Stomach (tissue), 9 donors: ENCODE measurements around the gene CREBRF. TPM values are rescaled to one million over a fixed set of nuclear protein-coding genes. Genes with fewer than 3 reads are reported as not detected.

Experiments used
- DNase-seq, 2 donors: peaks; one replicate each; pipeline versions ENCODE4 v3.0.0 to v3.0.0-alpha.2; 2013 to 2019
- H3K27ac ChIP-seq, 5 donors: fragments of 200-600 bp in 4 of 5; sonication (generic) in 4 of 5; one replicate each; pipeline ENCODE4 v1.5.1; 2013 to 2019; ENCODE audit warnings: mild to moderate bottlenecking in 1 of 5, moderate library complexity in 1 of 5
- H3K27me3 ChIP-seq, 3 donors: fragments of 200-600 bp; sonication (generic); one replicate each; pipeline ENCODE4 v1.5.1; 2017 to 2019; ENCODE audit warnings: mixed run types in 1 of 3
- H3K36me3 ChIP-seq, 4 donors: fragments of 200-600 bp; sonication (generic); 1 replicate in 3 of 4; 2 replicates in 1 of 4; pipeline ENCODE4 v1.5.1; 2016 to 2019
- H3K4me1 ChIP-seq, 4 donors: fragments of 200-600 bp; sonication (generic); one replicate each; pipeline ENCODE4 v1.5.1; 2016 to 2019
- H3K4me3 ChIP-seq, 4 donors: fragments of 200-600 bp; sonication (generic) in 3 of 4; one replicate each; pipeline ENCODE4 v1.5.1; 2016 to 2019; ENCODE audit warnings: mild to moderate bottlenecking in 1 of 4
- H3K9me3 ChIP-seq, 4 donors: fragments of 200-600 bp; sonication (generic); one replicate each; pipeline ENCODE4 v1.5.1; 2016 to 2019
- CTCF ChIP-seq, 7 experiments: fragments of 450-650 bp in 4 of 7; fragments of 200-600 bp in 3 of 7; sonication (generic) in 3 of 7; IDR thresholded peaks; one replicate each; pipeline ENCODE4 v1.5.1; 2016 to 2019; ENCODE audit warnings: antibody characterized with exemption in 7 of 7, control low read depth in 2 of 7, mild to moderate bottlenecking in 1 of 7
- EP300 ChIP-seq: sonication (generic); formaldehyde crosslinking; IDR thresholded peaks from one replicate; pipeline ENCODE4 v1.6.1; 2017; ENCODE audit warnings: antibody characterized with exemption
- POLR2A ChIP-seq, 4 donors: fragments of 450-650 bp; IDR thresholded peaks; one replicate each; pipeline ENCODE4 v1.6.1; 2016; ENCODE audit warnings: antibody characterized with exemption in 4 of 4, control low read depth in 2 of 4, mild to moderate bottlenecking in 1 of 4, moderate library complexity in 1 of 4
- POLR2AphosphoS5 ChIP-seq, 3 donors: sonication (generic); formaldehyde crosslinking; IDR thresholded peaks; one replicate each; pipeline ENCODE4 v1.6.1; 2016; ENCODE audit warnings: antibody characterized with exemption in 3 of 3
- WGBS, 5 donors: extraction: QIAGEN DNeasy Blood & Tissue Kit in 3 of 5; methylation state at CpG; one replicate each; pipeline versions ENCODE4 v1.1.5 to v1.1.7; 2013 to 2018; 5-methylcytosine and 5-hydroxymethylcytosine counted together
- intact Hi-C: fragments of 100-400 bp; cut with DNase I; formaldehyde crosslinking; loops from one replicate; pipeline ENCODE4 v1.15.1; 2023; ENCODE audit warnings: low total_unique reads
- polyA plus RNA-seq, 3 donors: library from polyadenylated mRNA; stranded (reverse); fragments of 200-250 nt; gene quantifications; one replicate each; pipeline ENCODE4 v1.2.3, GENCODE V29; 2013
- total RNA-seq, 5 donors: library from RNA; depleted of rRNA; stranded (reverse); fragments of >200 nt; gene quantifications; one replicate each; pipeline versions ENCODE4 v1.1.0 to v1.2.3, GENCODE V29; 2014 to 2016
- donor health status: healthy with polysubstance abuse.
- donor health status: Bipolar disorder and iron deficiency.
- donor health status: healthy.

CREBRF gene
- total and polyA plus RNA-seq, 8 donors, result 3.2 to 42.3 (median 20.4) TPM

DNA sequence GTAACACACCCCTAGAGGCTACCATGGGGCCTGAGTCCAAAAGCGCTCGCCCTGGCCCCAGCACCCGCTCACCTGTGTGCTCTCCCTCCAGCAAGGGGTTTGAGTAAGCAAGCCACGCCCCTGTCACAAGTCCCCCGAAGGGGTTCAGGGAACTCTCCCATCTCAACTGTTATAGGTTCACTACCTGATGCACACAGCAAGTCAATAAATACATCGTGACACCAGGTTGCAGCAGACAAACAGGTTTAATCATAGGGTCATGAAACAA, 8.4 kb upstream of the CREBRF start:
- no peak overlapping the region for H3K4me3 ChIP-seq
- no peak overlapping the region for H3K27ac ChIP-seq
- WGBS, 5 donors, result 46 to 66% (median 58%) methylated on average over 6 of the region's 6 CpGs
- H3K27me3 ChIP-seq, result no peaks in the 10 kb centered on the region
- H3K36me3 ChIP-seq, result no peaks in the 10 kb centered on the region
- H3K4me1 ChIP-seq, result peaks cover 0 to 7% (median 5%) of the 10 kb centered on the region in 4 donors
- intact Hi-C loops, result no loop called here
- H3K9me3 ChIP-seq, result no peaks in the 10 kb centered on the region
- no peak for DNase-seq
- TF ChIP-seq EP300, result no peak
- no peak for TF ChIP-seq POLR2A (IDR thresholded peaks at IDR 0.05)
- no peak for TF ChIP-seq CTCF (IDR thresholded peaks at IDR 0.05)
- TF ChIP-seq POLR2AphosphoS5 (IDR thresholded peaks at IDR 0.05), result no peak

DNA sequence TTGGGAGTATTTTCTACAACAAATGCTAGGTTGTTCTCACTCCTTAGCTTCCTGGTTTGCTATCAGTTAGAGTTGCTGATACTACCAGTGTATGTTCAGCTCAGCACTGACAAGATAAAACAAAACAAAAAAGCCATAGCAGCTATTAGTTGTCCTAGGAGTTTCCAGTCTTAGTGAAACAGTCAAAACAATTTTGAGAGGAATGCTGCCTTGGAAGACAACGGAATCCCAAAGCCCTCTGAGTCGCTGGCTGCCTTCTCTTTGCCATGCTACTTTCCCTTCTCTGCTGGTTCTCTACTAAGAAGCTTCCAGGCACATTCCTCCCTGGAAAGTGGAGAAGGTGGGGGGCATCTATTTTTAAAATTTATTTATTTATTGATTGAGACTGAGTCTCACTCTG, 5.4 kb upstream of the CREBRF start:
- no peak for TF ChIP-seq EP300
- no peak for TF ChIP-seq POLR2A (IDR thresholded peaks at IDR 0.05)
- no peak for TF ChIP-seq CTCF (IDR thresholded peaks at IDR 0.05)
- no peak for TF ChIP-seq POLR2AphosphoS5 (IDR thresholded peaks at IDR 0.05)
- intact Hi-C loops, result loop anchor here (10.0 kb wide), 1 partner anchor 66 kb away; the partner anchor contains the start of gene ATP6V0E1
- no peak overlapping the region for H3K27ac ChIP-seq
- DNase-seq, result no peak
- H3K4me3 ChIP-seq, result no peak overlapping the region
- H3K4me1 ChIP-seq, result peaks cover 0 to 13% (median 8%) of the 10 kb centered on the region in 4 donors
- H3K36me3 ChIP-seq, result no peaks in the 10 kb centered on the region
- H3K9me3 ChIP-seq, result no peaks in the 10 kb centered on the region
- H3K27me3 ChIP-seq, result no peaks in the 10 kb centered on the region
- 61 to 76% (median 67%) methylated on average over 2 of the region's 2 CpGs for WGBS, 5 donors

DNA sequence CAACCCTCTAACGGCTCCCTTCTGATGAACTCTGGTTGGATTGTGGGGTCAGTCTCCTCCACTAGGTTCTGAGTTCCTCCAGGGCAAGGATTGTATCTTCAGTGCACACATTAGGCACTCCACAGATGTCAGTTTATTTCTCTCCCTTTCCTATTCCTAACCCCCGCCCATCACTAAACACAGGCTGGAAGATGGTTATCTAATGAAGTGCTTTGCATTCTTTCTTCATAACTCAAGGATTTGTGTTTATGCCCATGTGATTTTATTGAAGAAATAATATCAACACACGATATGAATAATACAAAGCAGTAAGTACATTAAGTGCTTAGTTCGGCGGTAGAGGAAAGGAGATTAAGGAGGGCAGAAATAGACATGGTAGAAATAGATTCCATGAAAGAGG, 4.4 kb upstream of the CREBRF start:
- Histone ChIP-seq H3K9me3 (no peaks in the 10 kb centered on the region), H3K27ac (no peak overlapping the region), H3K4me1 (peaks cover 0 to 13% (median 11%) of the 10 kb centered on the region in 4 donors), H3K27me3 (no peaks in the 10 kb centered on the region), H3K36me3 (no peaks in the 10 kb centered on the region), H3K4me3 (no peak overlapping the region)
- TF ChIP-seq POLR2A (IDR thresholded peaks at IDR 0.05), result no peak
- TF ChIP-seq CTCF (IDR thresholded peaks at IDR 0.05), result no peak
- intact Hi-C loops, result loop anchor here (10.0 kb wide), 1 partner anchor 67 kb away; the partner anchor contains the start of gene ATP6V0E1
- 60 to 75% (median 74%) methylated on average over 5 of the region's 5 CpGs for whole genome bisulfite sequencing, 5 donors
- no peak for DNase-seq

DNA sequence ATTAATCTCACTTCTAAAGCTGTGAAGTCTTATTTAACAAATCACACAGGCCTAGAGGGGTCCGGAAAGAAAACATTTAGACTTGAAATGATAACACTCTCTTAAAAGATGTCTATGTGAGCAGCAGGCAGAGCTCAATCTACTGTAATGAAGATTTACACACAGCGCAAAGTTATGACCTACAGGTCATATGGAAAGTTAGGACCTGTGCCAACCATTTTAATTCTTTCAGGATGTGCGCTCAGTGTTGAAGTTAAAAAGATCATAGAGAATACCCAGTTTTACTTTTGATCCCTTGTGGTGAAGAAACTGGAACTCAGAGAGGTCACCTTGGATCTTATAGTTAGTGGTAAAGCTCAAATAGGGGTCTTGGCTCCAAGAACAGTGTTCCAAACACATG, 3.1 kb upstream of the CREBRF start:
- no peak for DNase-seq
- intact Hi-C loops, result loop anchor here (10.0 kb wide), 1 partner anchor 68 kb away; the partner anchor contains the start of gene ATP6V0E1
- no peaks in the 10 kb centered on the region for H3K27me3 ChIP-seq
- H3K27ac ChIP-seq, result no peak overlapping the region
- 69 to 81% (median 79%) methylated on average over 3 of the region's 3 CpGs for WGBS, 5 donors
- no peak for TF ChIP-seq POLR2AphosphoS5 (IDR thresholded peaks at IDR 0.05)
- no peak for TF ChIP-seq CTCF (IDR thresholded peaks at IDR 0.05)
- no peak for TF ChIP-seq POLR2A (IDR thresholded peaks at IDR 0.05)
- no peak for TF ChIP-seq EP300
- H3K9me3 ChIP-seq, result no peaks in the 10 kb centered on the region
- peaks cover 3 to 18% (median 16%) of the 10 kb centered on the region in 4 donors for H3K4me1 ChIP-seq
- H3K36me3 ChIP-seq, result no peaks in the 10 kb centered on the region
- H3K4me3 ChIP-seq, result no peak overlapping the region
